Right lobe of liver (tissue), 6 donors: ENCODE results near the gene CD300LB. TPM values are rescaled to one million over a fixed set of nuclear protein-coding genes. Genes with fewer than 3 reads are reported as not detected.

Source experiments
- ATAC-seq, 4 donors: fragments of 200-7000 bp; cut with Tn5 transposase; one replicate each; pipeline ENCODE4 v1.9.1; 2020; ENCODE audit warnings: mild to moderate bottlenecking in 4 of 4, moderate library complexity in 4 of 4
- DNase-seq, 3 donors: peaks; one replicate each; pipeline ENCODE4 v3.0.0-alpha.2; 2020
- H3K27ac ChIP-seq, 3 donors: fragments of 200-600 bp; one replicate each; pipeline ENCODE4 v1.8.0; 2022
- H3K27me3 ChIP-seq, 2 donors: fragments of 200-600 bp; one replicate each; pipeline ENCODE4 v1.8.0; 2022
- H3K36me3 ChIP-seq, 4 donors: fragments of 200-600 bp; sonication (generic) in 1 of 4; one replicate each; pipeline versions ENCODE4 v1.5.1 to v1.8.0; 2017 to 2022; ENCODE audit warnings: control low read depth in 1 of 4
- H3K4me1 ChIP-seq, 4 donors: fragments of 200-600 bp; sonication (generic) in 1 of 4; one replicate each; pipeline versions ENCODE4 v1.5.1 to v1.8.0; 2017 to 2022; ENCODE audit warnings: control low read depth in 1 of 4
- H3K4me3 ChIP-seq, 3 donors: fragments of 200-600 bp; one replicate each; pipeline ENCODE4 v1.8.0; 2022
- H3K9me3 ChIP-seq, 4 donors: fragments of 200-600 bp; sonication (generic) in 1 of 4; one replicate each; pipeline versions ENCODE4 v1.5.1 to v1.8.0; 2017 to 2022; ENCODE audit warnings: control low read depth in 1 of 4
- CTCF ChIP-seq, 4 donors: fragments of 200-600 bp in 3 of 4; fragments of 450-650 bp in 1 of 4; IDR thresholded peaks; one replicate each; pipeline versions ENCODE4 v1.5.1 to v1.8.0; 2016 to 2022; ENCODE audit warnings: antibody characterized with exemption in 4 of 4, mild to moderate bottlenecking in 2 of 4
- POLR2A ChIP-seq: fragments of 450-650 bp; IDR thresholded peaks from one replicate; pipeline ENCODE4 v1.6.1; 2017; ENCODE audit warnings: antibody characterized with exemption, mild to moderate bottlenecking
- WGBS: methylation state at CpG from one replicate; pipeline ENCODE4 v1.1.6; 2018; ENCODE audit warnings: low coverage, low lambda C conversion rate; ENCODE audit not compliant: insufficient coverage; ENCODE audit errors: missing lambda C conversion rate; 5-methylcytosine and 5-hydroxymethylcytosine counted together
- intact Hi-C, 2 donors: fragments of 100-400 bp; cut with DNase I; formaldehyde crosslinking; loops; one replicate each; pipeline versions ENCODE4 v1.11.2 to v1.14.1; 2022
- total RNA-seq, 6 experiments: library from RNA; depleted of rRNA in 2 of 6; stranded (reverse); fragments of >200 nt in 2 of 6; fragmentation: NEBNext Ultra II Directional in 3 of 6; extraction: Animal tissue kit (Norgen Biotek cat#: 25700) in 3 of 6; gene quantifications; one replicate each; pipeline versions ENCODE4 v1.1.0 to v1.2.4, GENCODE V29; 2016 to 2023
- donor health status: DM: no; HTN: yes; CAD: no.
- donor health status: DM: no; HTN: no; CAD: no.
- donor health status: DM: no; HTN: no; CAD: no.
- donor health status: DM: no; HTN: yes; CAD: no.
- donor health status: DM: no; HTN: yes; CAD: no.

CD300LB gene
- total RNA-seq, 6 experiments from 2014 or later: 0.07 to 0.33 (median 0.21) TPM

GRCh38 chr17:74481621-74482020, 49.7 kb downstream of the CD300LB start:
- DNase-seq (no peak), ATAC-seq (no peak)
- H3K4me1 ChIP-seq: peaks cover 0 to 3% (median 0%) of the 10 kb centered on the region in 4 donors
- no peaks in the 10 kb centered on the region for H3K27me3 ChIP-seq
- WGBS: 56% methylated on average over 2 of the region's 7 CpGs
- no peak overlapping the region for H3K27ac ChIP-seq
- H3K9me3 ChIP-seq: no peaks in the 10 kb centered on the region
- intact Hi-C loops: no loop called here
- no peaks in the 10 kb centered on the region for H3K36me3 ChIP-seq
- TF ChIP-seq CTCF (IDR thresholded peaks at IDR 0.05) (no peak), POLR2A (no peak)
- H3K4me3 ChIP-seq: no peak overlapping the region

GRCh38 chr17:74480290-74480689, 51.0 kb downstream of the CD300LB start:
- Histone ChIP-seq H3K36me3 (no peaks in the 10 kb centered on the region), H3K27me3 (no peaks in the 10 kb centered on the region), H3K4me3 (no peak overlapping the region), H3K27ac (no peak overlapping the region), H3K4me1 (peaks cover 0 to 3% (median 0%) of the 10 kb centered on the region in 4 donors), H3K9me3 (no peaks in the 10 kb centered on the region)
- WGBS: no CpG with 5 or more reads among the region's 8 CpGs
- intact Hi-C loops: no loop called here
- no peak for DNase-seq
- TF ChIP-seq POLR2A (no peak), CTCF (IDR thresholded peaks at IDR 0.05) (no peak)
- no peak for ATAC-seq

GRCh38 chr17:74478420-74479100, 52.7 kb downstream of the CD300LB start:
- DNase-seq (no peak), ATAC-seq (peak; percentile 26 to 76 (median 60))
- Histone ChIP-seq H3K27ac (peak overlapping the region in 1 of 3 donors; percentile 40), H3K4me1 (peaks cover 0 to 3% (median 0%) of the 10 kb centered on the region in 4 donors), H3K9me3 (no peaks in the 10 kb centered on the region), H3K27me3 (no peaks in the 10 kb centered on the region), H3K4me3 (no peak overlapping the region), H3K36me3 (no peaks in the 10 kb centered on the region)
- TF ChIP-seq CTCF (IDR thresholded peaks at IDR 0.05) (no peak), POLR2A (no peak)
- WGBS: 0% methylated on average over 3 of the region's 6 CpGs
- intact Hi-C loops: no loop called here

GRCh38 chr17:74477411-74477810, 53.9 kb downstream of the CD300LB start:
- Histone ChIP-seq H3K4me1 (peaks cover 0 to 3% (median 0%) of the 10 kb centered on the region in 4 donors), H3K27ac (no peak overlapping the region), H3K4me3 (no peak overlapping the region), H3K9me3 (no peaks in the 10 kb centered on the region), H3K36me3 (no peaks in the 10 kb centered on the region), H3K27me3 (no peaks in the 10 kb centered on the region)
- 50% methylated on average over 1 of the region's 4 CpGs for WGBS
- ATAC-seq: no peak
- intact Hi-C loops: no loop called here
- DNase-seq: no peak
- no peak for TF ChIP-seq POLR2A
- TF ChIP-seq CTCF (IDR thresholded peaks at IDR 0.05): no peak
